ENCODE measurements around the gene AMBN. TPM values are rescaled to one million over a fixed set of nuclear protein-coding genes. Genes with fewer than 3 reads are reported as not detected.
A peak's percentile ranks its signal among the peaks of the same experiment; 100 is the strongest.

AMBN gene
- total and polyA plus RNA-seq, 9 of the 15 experiments (the other 6 are each of a cell fraction or from before 2014, with no cell fraction given) = 0.03 to 0.09 (median 0.07) TPM; not detected in 6

DNA sequence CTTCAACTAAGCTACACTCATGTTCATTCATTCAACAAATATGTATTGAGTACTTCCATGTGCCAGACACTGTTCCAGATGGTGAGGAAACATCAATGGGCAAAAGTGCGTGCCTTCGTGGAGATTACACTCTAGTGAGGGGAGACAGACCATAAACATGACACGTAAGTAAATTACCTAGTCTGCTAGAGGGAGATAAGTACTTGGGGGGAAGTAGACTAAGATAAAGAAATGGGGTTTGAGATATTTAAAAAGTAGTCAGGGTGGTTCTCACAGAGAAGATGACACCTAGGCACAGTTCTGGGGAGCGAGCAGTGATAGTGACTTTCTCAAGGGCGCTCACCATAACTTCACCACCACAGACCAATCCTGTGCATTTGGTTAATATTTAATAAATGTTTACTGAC is 62.6 kb downstream of the AMBN start (continued):
- 0 out of 2 replicates have a peak, but pooled peaks have one; percentile 4 for TF ChIP-seq NFE2 (IDR thresholded peaks at IDR 0.05; ENCODE audit: low read depth)
- TF ChIP-seq POLR2H (tag; IDR thresholded peaks at IDR 0.05; ENCODE audit: low read depth) = no peak
- TF ChIP-seq EP400 (IDR thresholded peaks at IDR 0.05) = peak; percentile 45
- TF ChIP-seq, protein P1, sequence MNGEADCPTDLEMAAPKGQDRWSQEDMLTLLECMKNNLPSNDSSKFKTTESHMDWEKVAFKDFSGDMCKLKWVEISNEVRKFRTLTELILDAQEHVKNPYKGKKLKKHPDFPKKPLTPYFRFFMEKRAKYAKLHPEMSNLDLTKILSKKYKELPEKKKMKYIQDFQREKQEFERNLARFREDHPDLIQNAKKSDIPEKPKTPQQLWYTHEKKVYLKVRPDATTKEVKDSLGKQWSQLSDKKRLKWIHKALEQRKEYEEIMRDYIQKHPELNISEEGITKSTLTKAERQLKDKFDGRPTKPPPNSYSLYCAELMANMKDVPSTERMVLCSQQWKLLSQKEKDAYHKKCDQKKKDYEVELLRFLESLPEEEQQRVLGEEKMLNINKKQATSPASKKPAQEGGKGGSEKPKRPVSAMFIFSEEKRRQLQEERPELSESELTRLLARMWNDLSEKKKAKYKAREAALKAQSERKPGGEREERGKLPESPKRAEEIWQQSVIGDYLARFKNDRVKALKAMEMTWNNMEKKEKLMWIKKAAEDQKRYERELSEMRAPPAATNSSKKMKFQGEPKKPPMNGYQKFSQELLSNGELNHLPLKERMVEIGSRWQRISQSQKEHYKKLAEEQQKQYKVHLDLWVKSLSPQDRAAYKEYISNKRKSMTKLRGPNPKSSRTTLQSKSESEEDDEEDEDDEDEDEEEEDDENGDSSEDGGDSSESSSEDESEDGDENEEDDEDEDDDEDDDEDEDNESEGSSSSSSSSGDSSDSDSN (IDR thresholded peaks at IDR 0.05; ENCODE audit: borderline replicate concordance in 1 of 2, low read depth in 2 of 2, low read length in 2 of 2) = no peak
- TF ChIP-seq U2AF2 (optimal IDR thresholded peaks at IDR 0.05; ENCODE audit: low read depth, low read length) = no peak
- TF ChIP-seq ELF1 (tag; IDR thresholded peaks at IDR 0.05) = no peak
- peak; percentile 95 for TF ChIP-seq TAL1 (IDR thresholded peaks at IDR 0.05)
- TF ChIP-seq PPARD (CRISPR knock-in tag; IDR thresholded peaks at IDR 0.05) = no peak
- TF ChIP-seq RBM25 (IDR thresholded peaks at IDR 0.05; ENCODE audit: low read depth, low read length, severe bottlenecking) = no peak
- TF ChIP-seq, protein P2, sequence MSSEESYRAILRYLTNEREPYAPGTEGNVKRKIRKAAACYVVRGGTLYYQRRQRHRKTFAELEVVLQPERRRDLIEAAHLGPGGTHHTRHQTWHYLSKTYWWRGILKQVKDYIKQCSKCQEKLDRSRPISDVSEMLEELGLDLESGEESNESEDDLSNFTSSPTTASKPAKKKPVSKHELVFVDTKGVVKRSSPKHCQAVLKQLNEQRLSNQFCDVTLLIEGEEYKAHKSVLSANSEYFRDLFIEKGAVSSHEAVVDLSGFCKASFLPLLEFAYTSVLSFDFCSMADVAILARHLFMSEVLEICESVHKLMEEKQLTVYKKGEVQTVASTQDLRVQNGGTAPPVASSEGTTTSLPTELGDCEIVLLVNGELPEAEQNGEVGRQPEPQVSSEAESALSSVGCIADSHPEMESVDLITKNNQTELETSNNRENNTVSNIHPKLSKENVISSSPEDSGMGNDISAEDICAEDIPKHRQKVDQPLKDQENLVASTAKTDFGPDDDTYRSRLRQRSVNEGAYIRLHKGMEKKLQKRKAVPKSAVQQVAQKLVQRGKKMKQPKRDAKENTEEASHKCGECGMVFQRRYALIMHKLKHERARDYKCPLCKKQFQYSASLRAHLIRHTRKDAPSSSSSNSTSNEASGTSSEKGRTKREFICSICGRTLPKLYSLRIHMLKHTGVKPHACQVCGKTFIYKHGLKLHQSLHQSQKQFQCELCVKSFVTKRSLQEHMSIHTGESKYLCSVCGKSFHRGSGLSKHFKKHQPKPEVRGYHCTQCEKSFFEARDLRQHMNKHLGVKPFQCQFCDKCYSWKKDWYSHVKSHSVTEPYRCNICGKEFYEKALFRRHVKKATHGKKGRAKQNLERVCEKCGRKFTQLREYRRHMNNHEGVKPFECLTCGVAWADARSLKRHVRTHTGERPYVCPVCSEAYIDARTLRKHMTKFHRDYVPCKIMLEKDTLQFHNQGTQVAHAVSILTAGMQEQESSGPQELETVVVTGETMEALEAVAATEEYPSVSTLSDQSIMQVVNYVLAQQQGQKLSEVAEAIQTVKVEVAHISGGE (CRISPR knock-in tag; IDR thresholded peaks at IDR 0.05) = 0 out of 6 replicates have a peak, but pooled peaks of 1 of the 3 experiments have one; percentile 28
- no peak for TF ChIP-seq ZNF311 (CRISPR knock-in tag; IDR thresholded peaks at IDR 0.05)
- TF ChIP-seq COPS2 (conservative IDR thresholded peaks at IDR 0.05) = no peak
- TF ChIP-seq HDAC2 (IDR thresholded peaks at IDR 0.05) = peak; percentile 56; the same call in 1 of the 2 replicates
- TF ChIP-seq TRIM24 (IDR thresholded peaks at IDR 0.05) = peak; percentile 97 to 98
- TF ChIP-seq BRD4 (IDR thresholded peaks at IDR 0.05) = no peak
- TF ChIP-seq HDAC8 (tag; IDR thresholded peaks at IDR 0.05) = no peak
- TF ChIP-seq NR1H2 (CRISPR knock-in tag; IDR thresholded peaks at IDR 0.05) = no peak
- TF ChIP-seq, protein P3, sequence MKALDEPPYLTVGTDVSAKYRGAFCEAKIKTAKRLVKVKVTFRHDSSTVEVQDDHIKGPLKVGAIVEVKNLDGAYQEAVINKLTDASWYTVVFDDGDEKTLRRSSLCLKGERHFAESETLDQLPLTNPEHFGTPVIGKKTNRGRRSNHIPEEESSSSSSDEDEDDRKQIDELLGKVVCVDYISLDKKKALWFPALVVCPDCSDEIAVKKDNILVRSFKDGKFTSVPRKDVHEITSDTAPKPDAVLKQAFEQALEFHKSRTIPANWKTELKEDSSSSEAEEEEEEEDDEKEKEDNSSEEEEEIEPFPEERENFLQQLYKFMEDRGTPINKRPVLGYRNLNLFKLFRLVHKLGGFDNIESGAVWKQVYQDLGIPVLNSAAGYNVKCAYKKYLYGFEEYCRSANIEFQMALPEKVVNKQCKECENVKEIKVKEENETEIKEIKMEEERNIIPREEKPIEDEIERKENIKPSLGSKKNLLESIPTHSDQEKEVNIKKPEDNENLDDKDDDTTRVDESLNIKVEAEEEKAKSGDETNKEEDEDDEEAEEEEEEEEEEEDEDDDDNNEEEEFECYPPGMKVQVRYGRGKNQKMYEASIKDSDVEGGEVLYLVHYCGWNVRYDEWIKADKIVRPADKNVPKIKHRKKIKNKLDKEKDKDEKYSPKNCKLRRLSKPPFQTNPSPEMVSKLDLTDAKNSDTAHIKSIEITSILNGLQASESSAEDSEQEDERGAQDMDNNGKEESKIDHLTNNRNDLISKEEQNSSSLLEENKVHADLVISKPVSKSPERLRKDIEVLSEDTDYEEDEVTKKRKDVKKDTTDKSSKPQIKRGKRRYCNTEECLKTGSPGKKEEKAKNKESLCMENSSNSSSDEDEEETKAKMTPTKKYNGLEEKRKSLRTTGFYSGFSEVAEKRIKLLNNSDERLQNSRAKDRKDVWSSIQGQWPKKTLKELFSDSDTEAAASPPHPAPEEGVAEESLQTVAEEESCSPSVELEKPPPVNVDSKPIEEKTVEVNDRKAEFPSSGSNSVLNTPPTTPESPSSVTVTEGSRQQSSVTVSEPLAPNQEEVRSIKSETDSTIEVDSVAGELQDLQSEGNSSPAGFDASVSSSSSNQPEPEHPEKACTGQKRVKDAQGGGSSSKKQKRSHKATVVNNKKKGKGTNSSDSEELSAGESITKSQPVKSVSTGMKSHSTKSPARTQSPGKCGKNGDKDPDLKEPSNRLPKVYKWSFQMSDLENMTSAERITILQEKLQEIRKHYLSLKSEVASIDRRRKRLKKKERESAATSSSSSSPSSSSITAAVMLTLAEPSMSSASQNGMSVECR (CRISPR knock-in tag; IDR thresholded peaks at IDR 0.05) = no peak

All from K562 (cell line).